ENCODE data around the gene KRTAP5-7. TPM values are rescaled to one million over a fixed set of nuclear protein-coding genes. Genes with fewer than 3 reads are reported as not detected.

Gene KRTAP5-7
- total RNA-seq, 1 experiment from 2014 or later = not detected

DNA sequence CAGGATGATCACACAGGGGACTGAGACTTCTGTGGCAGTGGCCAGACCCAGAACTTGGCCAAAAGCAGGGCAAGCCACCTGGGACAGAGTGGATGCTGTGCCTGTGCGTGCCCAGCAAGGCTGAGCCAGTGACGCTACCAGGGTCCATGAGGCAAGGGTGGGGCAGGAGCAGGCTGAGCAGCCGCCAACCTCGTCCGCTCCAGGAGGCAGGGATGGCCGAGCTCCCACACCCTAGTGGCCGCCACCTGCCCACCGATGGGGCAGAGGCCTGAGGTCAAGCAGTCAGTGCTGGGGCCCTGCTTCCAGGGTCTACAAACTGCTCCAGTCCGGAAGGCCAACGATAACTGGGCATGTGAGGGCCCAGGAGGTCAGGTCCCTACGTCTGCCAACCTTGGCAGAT lies 28.4 kb downstream of the KRTAP5-7 start:
- no peak overlapping the region for H3K27ac Mint-ChIP-seq (ENCODE audit: low read depth, unreplicated experiment)
- no peaks in the 10 kb centered on the region for H3K36me3 Mint-ChIP-seq (ENCODE audit: insufficient read depth, unreplicated experiment)
- no TSS peak for BruUV-seq (replicated peaks)
- H3K9me3 Mint-ChIP-seq (ENCODE audit: unreplicated experiment) = no peaks in the 10 kb centered on the region
- intact Hi-C loops (cut with micrococcal nuclease) = no loop called here
- no peaks in the 10 kb centered on the region for H3K27me3 Mint-ChIP-seq (ENCODE audit: insufficient read depth, unreplicated experiment)
- ChIA-PET POLR2A (no interaction called here), CTCF (no interaction called here)
- no peak overlapping the region for H3K4me3 Mint-ChIP-seq (ENCODE audit: unreplicated experiment)
- TF ChIP-seq, protein P1, sequence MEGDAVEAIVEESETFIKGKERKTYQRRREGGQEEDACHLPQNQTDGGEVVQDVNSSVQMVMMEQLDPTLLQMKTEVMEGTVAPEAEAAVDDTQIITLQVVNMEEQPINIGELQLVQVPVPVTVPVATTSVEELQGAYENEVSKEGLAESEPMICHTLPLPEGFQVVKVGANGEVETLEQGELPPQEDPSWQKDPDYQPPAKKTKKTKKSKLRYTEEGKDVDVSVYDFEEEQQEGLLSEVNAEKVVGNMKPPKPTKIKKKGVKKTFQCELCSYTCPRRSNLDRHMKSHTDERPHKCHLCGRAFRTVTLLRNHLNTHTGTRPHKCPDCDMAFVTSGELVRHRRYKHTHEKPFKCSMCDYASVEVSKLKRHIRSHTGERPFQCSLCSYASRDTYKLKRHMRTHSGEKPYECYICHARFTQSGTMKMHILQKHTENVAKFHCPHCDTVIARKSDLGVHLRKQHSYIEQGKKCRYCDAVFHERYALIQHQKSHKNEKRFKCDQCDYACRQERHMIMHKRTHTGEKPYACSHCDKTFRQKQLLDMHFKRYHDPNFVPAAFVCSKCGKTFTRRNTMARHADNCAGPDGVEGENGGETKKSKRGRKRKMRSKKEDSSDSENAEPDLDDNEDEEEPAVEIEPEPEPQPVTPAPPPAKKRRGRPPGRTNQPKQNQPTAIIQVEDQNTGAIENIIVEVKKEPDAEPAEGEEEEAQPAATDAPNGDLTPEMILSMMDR (IDR thresholded peaks at IDR 0.05; ENCODE audit: unreplicated experiment) = no peak
- no peaks in the 10 kb centered on the region for H3K4me1 Mint-ChIP-seq (ENCODE audit: insufficient read depth, unreplicated experiment)
- no peak for DNase-seq (ENCODE audit: unreplicated experiment)

DNA sequence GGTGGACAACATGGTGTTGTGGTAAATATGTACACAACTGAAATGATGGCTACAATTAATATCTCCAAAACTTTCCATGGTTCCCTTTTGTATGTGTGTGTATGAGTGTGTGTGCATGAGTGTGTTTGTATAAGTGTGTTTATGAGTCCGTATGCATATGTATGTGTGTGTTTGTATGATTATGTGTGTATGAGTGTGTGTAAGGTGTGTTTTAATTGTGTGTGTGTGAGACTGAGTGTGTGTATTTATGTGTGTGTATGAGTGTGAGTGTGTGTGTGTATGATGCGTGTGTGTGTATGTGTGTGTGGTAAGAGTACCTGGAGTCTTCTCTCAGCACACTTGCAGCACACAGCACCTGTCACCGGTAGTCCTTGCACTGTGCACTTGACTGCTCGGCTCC lies 29.0 kb downstream of the KRTAP5-7 start:
- H3K27ac Mint-ChIP-seq (ENCODE audit: low read depth, unreplicated experiment) = no peak overlapping the region
- intact Hi-C loops (cut with micrococcal nuclease) = no loop called here
- TF ChIP-seq, protein P1 (IDR thresholded peaks at IDR 0.05; ENCODE audit: unreplicated experiment) = no peak
- POLR2A ChIA-PET = no interaction called here
- H3K4me1 Mint-ChIP-seq (ENCODE audit: insufficient read depth, unreplicated experiment) = no peaks in the 10 kb centered on the region
- H3K9me3 Mint-ChIP-seq (ENCODE audit: unreplicated experiment) = no peaks in the 10 kb centered on the region
- no peak for DNase-seq (ENCODE audit: unreplicated experiment)
- H3K4me3 Mint-ChIP-seq (ENCODE audit: unreplicated experiment) = no peak overlapping the region
- BruUV-seq (replicated peaks) = no TSS peak
- CTCF ChIA-PET = interaction anchor here (0.7 kb wide), 2 partner anchors 93 to 1675 kb away, joined by 3 to 4 read pairs; no protein-coding TSS in a partner anchor
- H3K36me3 Mint-ChIP-seq (ENCODE audit: insufficient read depth, unreplicated experiment) = no peaks in the 10 kb centered on the region
- peaks cover 4% of the 10 kb centered on the region for H3K27me3 Mint-ChIP-seq (ENCODE audit: insufficient read depth, unreplicated experiment)

DNA sequence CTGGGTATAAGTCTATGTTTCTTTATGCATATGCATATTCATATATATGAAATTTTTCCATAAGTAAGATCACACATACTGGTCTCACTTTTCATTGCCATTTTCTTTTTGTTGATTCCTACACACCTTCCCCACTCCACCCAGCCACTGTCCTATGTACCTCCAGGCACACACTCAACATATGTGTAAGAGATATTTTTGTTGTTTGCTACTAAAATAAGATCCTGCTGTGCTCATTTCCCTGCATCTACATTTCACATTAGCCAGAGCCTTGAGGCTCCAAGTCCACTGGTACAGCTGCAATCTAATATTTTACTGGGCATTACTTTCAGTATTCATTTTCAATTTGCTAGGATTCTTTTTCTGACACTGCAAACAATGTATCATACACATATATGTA lies 30.2 kb downstream of the KRTAP5-7 start:
- no peaks in the 10 kb centered on the region for H3K9me3 Mint-ChIP-seq (ENCODE audit: unreplicated experiment)
- no peak overlapping the region for H3K27ac Mint-ChIP-seq (ENCODE audit: low read depth, unreplicated experiment)
- DNase-seq (ENCODE audit: unreplicated experiment) = no peak
- H3K36me3 Mint-ChIP-seq (ENCODE audit: insufficient read depth, unreplicated experiment) = no peaks in the 10 kb centered on the region
- H3K4me1 Mint-ChIP-seq (ENCODE audit: insufficient read depth, unreplicated experiment) = no peaks in the 10 kb centered on the region
- peaks cover 9% of the 10 kb centered on the region for H3K27me3 Mint-ChIP-seq (ENCODE audit: insufficient read depth, unreplicated experiment)
- ChIA-PET POLR2A (no interaction called here), CTCF (interaction anchor here (0.6 kb wide), 1 partner anchor 874 kb away, joined by 5 read pairs; no protein-coding TSS in a partner anchor)
- TF ChIP-seq, protein P1 (IDR thresholded peaks at IDR 0.05; ENCODE audit: unreplicated experiment) = no peak
- no peak overlapping the region for H3K4me3 Mint-ChIP-seq (ENCODE audit: unreplicated experiment)
- intact Hi-C loops (cut with micrococcal nuclease) = no loop called here
- BruUV-seq (replicated peaks) = no TSS peak

DNA sequence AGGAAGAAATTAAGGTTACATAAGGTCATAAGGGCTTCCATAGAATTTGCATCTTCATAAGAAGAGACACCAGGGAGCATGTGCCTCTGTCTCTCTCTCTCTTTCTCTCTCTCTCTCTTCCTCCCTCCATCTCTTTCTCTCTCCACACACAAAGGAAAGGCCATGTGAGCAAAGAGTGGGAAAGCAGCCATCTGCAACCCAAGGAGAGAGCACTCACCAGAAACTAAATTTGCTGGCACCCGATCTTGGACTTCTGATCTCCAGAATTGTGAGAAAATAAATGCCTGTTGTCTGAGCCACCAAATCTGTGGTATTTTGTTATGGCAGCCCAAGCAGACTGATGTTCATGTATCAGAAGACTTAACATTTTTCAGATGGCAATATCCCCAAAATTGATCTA lies 31.9 kb downstream of the KRTAP5-7 start:
- peaks cover 24% of the 10 kb centered on the region for H3K27me3 Mint-ChIP-seq (ENCODE audit: insufficient read depth, unreplicated experiment)
- POLR2A ChIA-PET = interaction anchor here (0.7 kb wide), 1 partner anchor 12 kb away, joined by 3 read pairs; no protein-coding TSS in a partner anchor
- DNase-seq (ENCODE audit: unreplicated experiment) = no peak
- no peaks in the 10 kb centered on the region for H3K4me1 Mint-ChIP-seq (ENCODE audit: insufficient read depth, unreplicated experiment)
- TF ChIP-seq, protein P1 (IDR thresholded peaks at IDR 0.05; ENCODE audit: unreplicated experiment) = no peak
- no peaks in the 10 kb centered on the region for H3K36me3 Mint-ChIP-seq (ENCODE audit: insufficient read depth, unreplicated experiment)
- intact Hi-C loops (cut with micrococcal nuclease) = no loop called here
- H3K27ac Mint-ChIP-seq (ENCODE audit: low read depth, unreplicated experiment) = no peak overlapping the region
- H3K4me3 Mint-ChIP-seq (ENCODE audit: unreplicated experiment) = no peak overlapping the region
- CTCF ChIA-PET = no interaction called here
- BruUV-seq (replicated peaks) = no TSS peak
- H3K9me3 Mint-ChIP-seq (ENCODE audit: unreplicated experiment) = no peaks in the 10 kb centered on the region

All from MCF 10A (cell line).